ENCODE measurements around the gene ARMS2.

Gene ARMS2

DNA sequence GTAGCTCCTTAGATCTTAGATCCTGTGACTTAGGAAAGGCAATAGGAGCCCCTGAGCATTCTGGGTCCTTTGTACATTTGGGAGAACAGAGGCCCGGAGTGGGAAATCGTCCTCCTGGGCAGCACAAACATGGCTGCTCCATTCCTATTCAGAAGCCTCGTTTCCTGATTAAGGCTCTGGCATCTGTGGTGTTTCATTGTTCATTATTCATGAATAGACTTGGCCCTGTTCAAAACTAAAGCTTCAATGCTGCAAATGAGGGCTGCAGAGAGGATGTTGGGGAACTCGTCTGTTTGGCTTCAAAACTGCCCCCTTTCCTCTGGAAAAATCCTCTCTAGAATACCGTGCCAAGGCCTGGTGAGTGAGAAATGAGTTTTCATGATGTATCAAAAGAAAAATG is 3.5 kb downstream of the ARMS2 start:
- TF ChIP-seq TAF1 (IDR thresholded peaks at IDR 0.05; ENCODE audit: borderline replicate concordance, insufficient read depth, low read length) (no peak), POLR2AphosphoS5 (IDR thresholded peaks at IDR 0.05; ENCODE audit: low read depth, low read length) (no peak), FOXP2 (optimal IDR thresholded peaks at IDR 0.05; ENCODE audit: borderline replicate concordance, extremely low read depth, extremely low read length, insufficient read depth) (no peak)
- TF ChIP-seq, protein P1, sequence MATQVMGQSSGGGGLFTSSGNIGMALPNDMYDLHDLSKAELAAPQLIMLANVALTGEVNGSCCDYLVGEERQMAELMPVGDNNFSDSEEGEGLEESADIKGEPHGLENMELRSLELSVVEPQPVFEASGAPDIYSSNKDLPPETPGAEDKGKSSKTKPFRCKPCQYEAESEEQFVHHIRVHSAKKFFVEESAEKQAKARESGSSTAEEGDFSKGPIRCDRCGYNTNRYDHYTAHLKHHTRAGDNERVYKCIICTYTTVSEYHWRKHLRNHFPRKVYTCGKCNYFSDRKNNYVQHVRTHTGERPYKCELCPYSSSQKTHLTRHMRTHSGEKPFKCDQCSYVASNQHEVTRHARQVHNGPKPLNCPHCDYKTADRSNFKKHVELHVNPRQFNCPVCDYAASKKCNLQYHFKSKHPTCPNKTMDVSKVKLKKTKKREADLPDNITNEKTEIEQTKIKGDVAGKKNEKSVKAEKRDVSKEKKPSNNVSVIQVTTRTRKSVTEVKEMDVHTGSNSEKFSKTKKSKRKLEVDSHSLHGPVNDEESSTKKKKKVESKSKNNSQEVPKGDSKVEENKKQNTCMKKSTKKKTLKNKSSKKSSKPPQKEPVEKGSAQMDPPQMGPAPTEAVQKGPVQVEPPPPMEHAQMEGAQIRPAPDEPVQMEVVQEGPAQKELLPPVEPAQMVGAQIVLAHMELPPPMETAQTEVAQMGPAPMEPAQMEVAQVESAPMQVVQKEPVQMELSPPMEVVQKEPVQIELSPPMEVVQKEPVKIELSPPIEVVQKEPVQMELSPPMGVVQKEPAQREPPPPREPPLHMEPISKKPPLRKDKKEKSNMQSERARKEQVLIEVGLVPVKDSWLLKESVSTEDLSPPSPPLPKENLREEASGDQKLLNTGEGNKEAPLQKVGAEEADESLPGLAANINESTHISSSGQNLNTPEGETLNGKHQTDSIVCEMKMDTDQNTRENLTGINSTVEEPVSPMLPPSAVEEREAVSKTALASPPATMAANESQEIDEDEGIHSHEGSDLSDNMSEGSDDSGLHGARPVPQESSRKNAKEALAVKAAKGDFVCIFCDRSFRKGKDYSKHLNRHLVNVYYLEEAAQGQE (IDR thresholded peaks at IDR 0.05; ENCODE audit: insufficient read depth in 1 of 2, low read depth in 2 of 2, low read length in 2 of 2), result no peak

DNA sequence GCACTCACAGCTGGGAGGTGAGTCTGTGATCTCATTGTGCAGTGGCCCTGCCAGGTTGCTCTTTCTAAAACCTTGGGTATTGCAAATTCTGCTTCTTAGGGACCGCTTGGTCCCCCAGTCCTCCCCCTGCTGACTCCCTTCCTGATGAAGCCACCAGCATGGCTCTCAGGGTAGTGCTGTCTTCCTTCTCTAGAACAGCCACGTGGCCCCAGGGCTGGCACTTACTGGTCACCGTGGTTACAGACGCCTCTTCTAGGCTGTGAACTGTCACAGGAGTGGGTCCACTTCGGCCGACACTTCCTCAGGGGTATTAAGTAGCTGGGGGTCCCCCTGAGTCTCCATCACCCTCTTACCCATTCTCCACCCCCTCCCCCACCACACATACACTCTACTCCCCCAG is 4.2 kb downstream of the ARMS2 start:
- TF ChIP-seq, protein P1 (IDR thresholded peaks at IDR 0.05; ENCODE audit: insufficient read depth in 1 of 2, low read depth in 2 of 2, low read length in 2 of 2), result no peak
- TF ChIP-seq POLR2AphosphoS5 (IDR thresholded peaks at IDR 0.05; ENCODE audit: low read depth, low read length) (no peak), FOXP2 (optimal IDR thresholded peaks at IDR 0.05; ENCODE audit: borderline replicate concordance, extremely low read depth, extremely low read length, insufficient read depth) (no peak), TAF1 (IDR thresholded peaks at IDR 0.05; ENCODE audit: borderline replicate concordance, insufficient read depth, low read length) (no peak), SIN3A (IDR thresholded peaks at IDR 0.05; ENCODE audit: borderline replicate concordance, insufficient read depth, low read length) (no peak)

DNA sequence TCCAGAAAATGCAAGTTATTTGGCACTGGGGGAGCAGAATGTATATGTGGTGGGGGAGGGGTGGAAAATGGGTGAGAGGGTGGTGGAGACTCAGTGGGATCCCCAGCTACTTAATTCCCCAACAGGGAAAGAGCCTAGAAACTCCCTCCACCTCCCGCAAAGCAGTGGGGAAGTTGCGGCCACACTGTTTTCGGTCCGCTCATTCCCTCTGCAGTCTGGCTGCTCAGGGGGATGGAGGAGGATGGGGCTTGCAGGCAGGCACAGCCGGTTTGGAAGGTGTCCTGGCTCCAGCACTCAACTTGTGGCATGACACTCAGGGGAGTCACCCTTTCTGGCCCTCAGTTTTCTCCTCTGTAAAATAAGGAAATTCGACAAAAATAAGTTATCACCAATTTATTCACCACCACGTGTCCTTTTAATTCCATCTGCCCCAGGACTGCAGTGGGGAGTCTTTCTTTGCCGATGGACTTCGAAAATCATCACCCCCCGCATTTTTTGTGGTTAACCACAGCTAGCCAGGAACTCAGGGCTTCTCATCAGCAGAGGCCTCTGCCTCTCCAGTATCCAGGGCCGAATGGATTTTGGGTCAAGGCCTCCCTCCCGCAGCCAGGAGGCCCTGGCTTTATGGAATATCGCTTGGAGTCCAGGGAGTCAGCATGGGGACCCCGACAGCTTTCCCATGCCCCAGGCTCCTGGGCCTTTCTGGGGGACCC is 5.3 kb downstream of the ARMS2 start:
- TF ChIP-seq TAF1 (IDR thresholded peaks at IDR 0.05; ENCODE audit: borderline replicate concordance, insufficient read depth, low read length) (no peak), FOXP2 (optimal IDR thresholded peaks at IDR 0.05; ENCODE audit: borderline replicate concordance, extremely low read depth, extremely low read length, insufficient read depth) (no peak), POLR2AphosphoS5 (IDR thresholded peaks at IDR 0.05; ENCODE audit: low read depth, low read length) (no peak), SIN3A (IDR thresholded peaks at IDR 0.05; ENCODE audit: borderline replicate concordance, insufficient read depth, low read length) (no peak)
- TF ChIP-seq, protein P1 (IDR thresholded peaks at IDR 0.05; ENCODE audit: insufficient read depth in 1 of 2, low read depth in 2 of 2, low read length in 2 of 2), result no peak

DNA sequence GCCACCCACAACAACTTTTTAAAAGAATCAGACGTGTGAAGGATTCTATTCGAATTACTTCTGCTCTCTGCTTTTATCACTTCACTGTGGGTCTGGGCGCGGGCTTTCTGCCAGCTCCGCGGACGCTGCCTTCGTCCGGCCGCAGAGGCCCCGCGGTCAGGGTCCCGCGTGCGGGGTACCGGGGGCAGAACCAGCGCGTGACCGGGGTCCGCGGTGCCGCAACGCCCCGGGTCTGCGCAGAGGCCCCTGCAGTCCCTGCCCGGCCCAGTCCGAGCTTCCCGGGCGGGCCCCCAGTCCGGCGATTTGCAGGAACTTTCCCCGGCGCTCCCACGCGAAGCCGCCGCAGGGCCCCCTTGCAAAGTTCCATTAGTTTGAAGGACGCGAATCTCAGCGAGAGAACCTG is 6.4 kb downstream of the ARMS2 start:
- TF ChIP-seq SIN3A (IDR thresholded peaks at IDR 0.05; ENCODE audit: borderline replicate concordance, insufficient read depth, low read length) (no peak), POLR2AphosphoS5 (IDR thresholded peaks at IDR 0.05; ENCODE audit: low read depth, low read length) (no peak), TAF1 (IDR thresholded peaks at IDR 0.05; ENCODE audit: borderline replicate concordance, insufficient read depth, low read length) (no peak)
- TF ChIP-seq, protein P1 (IDR thresholded peaks at IDR 0.05; ENCODE audit: insufficient read depth in 1 of 2, low read depth in 2 of 2, low read length in 2 of 2), result no peak

DNA sequence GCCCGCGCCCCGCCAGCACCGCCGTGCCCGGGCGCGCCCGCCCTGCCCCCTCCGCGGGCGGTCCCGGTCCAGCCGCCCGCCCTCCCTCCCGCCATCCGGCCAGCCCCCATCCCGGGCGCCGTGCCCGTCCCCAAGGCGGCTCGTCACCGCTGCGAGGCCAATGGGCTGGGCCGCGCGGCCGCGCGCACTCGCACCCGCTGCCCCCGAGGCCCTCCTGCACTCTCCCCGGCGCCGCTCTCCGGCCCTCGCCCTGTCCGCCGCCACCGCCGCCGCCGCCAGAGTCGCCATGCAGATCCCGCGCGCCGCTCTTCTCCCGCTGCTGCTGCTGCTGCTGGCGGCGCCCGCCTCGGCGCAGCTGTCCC is 6.9 kb downstream of the ARMS2 start, which contains the start of gene HTRA1:
TSS of gene HTRA1 (plus strand) at position 187 of the 362 bp plus-strand sequence. CDS start at position 287, 100 bp downstream.
- TF ChIP-seq SIN3A (IDR thresholded peaks at IDR 0.05; ENCODE audit: borderline replicate concordance, insufficient read depth, low read length), result no peak
- no peak for TF ChIP-seq TAF1 (IDR thresholded peaks at IDR 0.05; ENCODE audit: borderline replicate concordance, insufficient read depth, low read length)
- TF ChIP-seq POLR2AphosphoS5 (IDR thresholded peaks at IDR 0.05; ENCODE audit: low read depth, low read length), result no peak
- no peak for TF ChIP-seq FOXP2 (optimal IDR thresholded peaks at IDR 0.05; ENCODE audit: borderline replicate concordance, extremely low read depth, extremely low read length, insufficient read depth)
- TF ChIP-seq, protein P1 (IDR thresholded peaks at IDR 0.05; ENCODE audit: insufficient read depth in 1 of 2, low read depth in 2 of 2, low read length in 2 of 2), result no peak

All from PFSK-1 (cell line).